OCI-LY3 (cell line): ENCODE measurements around the gene SH3GL3.

ENCODE experiments used
- H2AFZ ChIP-seq: fragments of 200-600, 300-600 bp; shearing (Covaris generic); 2 replicates; pipeline ENCODE4 v1.6.0; 2014; ENCODE audit warnings: antibody characterized with exemption, low read depth, low read length
- H3K27ac ChIP-seq: fragments of 200-600, 300-600 bp; sonication (generic); 2 replicates; pipeline ENCODE4 v1.5.1; 2014; ENCODE audit warnings: mild to moderate bottlenecking, low read length, moderate library complexity, mixed read lengths
- H3K27me3 ChIP-seq: fragments of 200-600, 300-600 bp; sonication (generic); 2 replicates; pipeline ENCODE4 v1.6.1; 2014; ENCODE audit warnings: low read depth, low read length, mixed read lengths
- H3K36me3 ChIP-seq: fragments of 200-600, 300-600 bp; sonication (generic); replicated peaks from 2 replicates; pipeline ENCODE3; 2014; ENCODE audit warnings: low read depth, low read length, mixed read lengths
- H3K4me1 ChIP-seq: fragments of 300-600, 200-600 bp; sonication (generic); 2 replicates; pipeline ENCODE4 v1.6.1; 2014; ENCODE audit warnings: low read length, mixed read lengths
- H3K4me2 ChIP-seq: fragments of 200-600, 300-600 bp; sonication (generic); 2 replicates; pipeline ENCODE4 v1.6.1; 2014; ENCODE audit warnings: low read length, mixed read lengths
- H3K4me3 ChIP-seq: fragments of 300-600, 200-600 bp; sonication (generic); 2 replicates; pipeline ENCODE4 v1.5.1; 2014; ENCODE audit warnings: antibody characterized with exemption, mild to moderate bottlenecking, low read length, moderate library complexity
- H3K79me2 ChIP-seq: fragments of 300-600, 200-600 bp; shearing (Covaris generic); 2 replicates; pipeline ENCODE4 v1.6.1; 2014; ENCODE audit warnings: mild to moderate bottlenecking, low read length, mixed read lengths
- H3K9ac ChIP-seq: fragments of 300-600, 200-600 bp; shearing (Covaris generic); 2 replicates; pipeline ENCODE4 v1.6.0; 2014; ENCODE audit warnings: mild to moderate bottlenecking, low read length, moderate library complexity
- H3K9me3 ChIP-seq: fragments of 200-600, 300-600 bp; shearing (Covaris generic); 2 replicates; pipeline ENCODE4 v1.6.1; 2014; ENCODE audit warnings: low read length, mixed read lengths; ENCODE audit not compliant: insufficient read depth
- H4K20me1 ChIP-seq: fragments of 200-600, 300-600 bp; sonication (generic); 2 replicates; pipeline ENCODE4 v1.6.1; 2016; ENCODE audit warnings: low read length, mixed read lengths; ENCODE audit not compliant: insufficient read depth
- CTCF ChIP-seq: fragments of 200-600, 300-600 bp; sonication (generic); IDR thresholded peaks from 2 replicates; pipeline ENCODE4 v1.5.1; 2014; ENCODE audit warnings: antibody characterized with exemption, low read length, low read depth
- EZH2phosphoT487 ChIP-seq: fragments of 200-600 bp; shearing (Covaris generic); IDR thresholded peaks from 2 replicates; pipeline ENCODE4 v1.6.1; 2018; ENCODE audit warnings: antibody characterized with exemption, mixed run types, low read depth

The SH3GL3 gene

GRCh38 chr15:83516935-83517334, 69.8 kb downstream of the SH3GL3 start:
- H3K4me3 ChIP-seq, result no peak overlapping the region
- no peaks in the 10 kb centered on the region for H3K79me2 ChIP-seq
- no peak overlapping the region for H3K27ac ChIP-seq
- no peaks in the 10 kb centered on the region for H4K20me1 ChIP-seq
- no peak overlapping the region for H3K4me2 ChIP-seq
- no peaks in the 10 kb centered on the region for H3K9me3 ChIP-seq
- H3K9ac ChIP-seq, result no peak overlapping the region
- no peaks in the 10 kb centered on the region for H3K36me3 ChIP-seq
- no peak overlapping the region for H2AFZ ChIP-seq
- no peak for TF ChIP-seq EZH2phosphoT487
- no peak for TF ChIP-seq CTCF
- peaks cover 7% of the 10 kb centered on the region; the same call in 1 of the 2 replicates for H3K4me1 ChIP-seq
- peaks cover 37% of the 10 kb centered on the region for H3K27me3 ChIP-seq

DNA sequence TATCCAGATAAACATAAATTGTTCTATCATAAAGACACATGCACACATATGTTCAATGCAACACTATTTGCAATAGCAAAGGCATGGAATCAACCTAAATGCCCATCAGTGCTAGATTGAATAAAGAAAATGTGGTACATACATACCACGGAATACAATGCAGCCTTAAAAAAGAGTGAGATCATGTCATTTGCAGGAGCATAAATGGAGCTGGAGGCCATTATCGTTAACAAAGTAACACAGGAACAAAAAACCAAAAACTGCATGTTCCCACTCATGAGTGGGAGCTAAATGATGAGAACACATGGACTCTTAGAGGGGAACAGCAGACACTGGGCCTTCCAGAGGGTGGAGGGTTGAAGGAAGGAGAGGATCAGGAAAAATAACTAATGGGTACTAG, 79.2 kb downstream of the SH3GL3 start:
- peaks cover 16% of the 10 kb centered on the region for H3K9me3 ChIP-seq
- no peak overlapping the region for H3K4me3 ChIP-seq
- no peak overlapping the region for H3K27ac ChIP-seq
- H3K4me2 ChIP-seq, result no peak overlapping the region
- no peaks in the 10 kb centered on the region for H3K36me3 ChIP-seq
- no peak overlapping the region for H2AFZ ChIP-seq
- H3K27me3 ChIP-seq, result peaks cover 31% of the 10 kb centered on the region
- no peaks in the 10 kb centered on the region for H3K4me1 ChIP-seq
- H4K20me1 ChIP-seq, result no peaks in the 10 kb centered on the region
- H3K79me2 ChIP-seq, result no peaks in the 10 kb centered on the region
- TF ChIP-seq CTCF (no peak), EZH2phosphoT487 (no peak)
- H3K9ac ChIP-seq, result no peak overlapping the region

DNA sequence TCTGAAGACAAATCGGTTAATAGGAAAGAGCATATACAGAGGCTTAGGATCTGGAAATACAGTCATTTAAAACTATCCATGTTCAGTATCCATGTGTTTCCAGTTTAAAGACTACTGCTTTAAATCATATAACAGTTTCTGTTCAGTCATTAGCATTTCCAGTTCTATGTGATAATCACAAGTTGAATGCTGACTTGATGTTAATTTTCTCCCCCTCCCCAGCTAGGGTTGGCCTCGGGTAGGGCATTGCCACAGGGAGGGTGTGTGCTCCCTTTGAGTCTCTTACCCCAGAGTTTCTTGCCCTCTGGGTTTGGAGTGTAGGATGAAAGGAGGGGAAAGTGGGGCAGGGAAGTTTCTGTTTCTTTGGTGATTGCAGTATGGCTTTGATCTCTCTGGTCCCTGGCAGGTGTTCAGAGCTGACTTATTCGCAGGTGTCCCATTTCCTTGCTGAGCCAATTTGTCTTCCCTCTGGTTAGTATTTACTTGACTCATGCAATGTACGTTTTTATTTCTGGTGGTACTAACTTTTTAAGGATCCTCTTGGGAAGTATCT, 86.3 kb downstream of the SH3GL3 start:
- peaks cover 8% of the 10 kb centered on the region for H3K9me3 ChIP-seq
- no peak overlapping the region for H3K4me3 ChIP-seq
- no peaks in the 10 kb centered on the region for H3K27me3 ChIP-seq
- no peaks in the 10 kb centered on the region for H4K20me1 ChIP-seq
- no peaks in the 10 kb centered on the region for H3K36me3 ChIP-seq
- H3K79me2 ChIP-seq, result no peaks in the 10 kb centered on the region
- H3K27ac ChIP-seq, result no peak overlapping the region
- H3K9ac ChIP-seq, result no peak overlapping the region
- TF ChIP-seq CTCF, result no peak
- TF ChIP-seq EZH2phosphoT487, result no peak
- no peak overlapping the region for H3K4me2 ChIP-seq
- H2AFZ ChIP-seq, result no peak overlapping the region
- no peaks in the 10 kb centered on the region for H3K4me1 ChIP-seq

GRCh38 chr15:83537606-83538005, 90.5 kb downstream of the SH3GL3 start:
- H2AFZ ChIP-seq, result no peak overlapping the region
- no peaks in the 10 kb centered on the region for H3K4me1 ChIP-seq
- H3K36me3 ChIP-seq, result no peaks in the 10 kb centered on the region
- TF ChIP-seq EZH2phosphoT487, result no peak
- no peak overlapping the region for H3K4me3 ChIP-seq
- H3K9me3 ChIP-seq, result no peaks in the 10 kb centered on the region
- no peak overlapping the region for H3K27ac ChIP-seq
- peaks cover 5% of the 10 kb centered on the region; the same call in 1 of the 2 replicates for H3K27me3 ChIP-seq
- H3K4me2 ChIP-seq, result no peak overlapping the region
- H3K9ac ChIP-seq, result no peak overlapping the region
- no peaks in the 10 kb centered on the region for H4K20me1 ChIP-seq
- no peaks in the 10 kb centered on the region for H3K79me2 ChIP-seq

DNA sequence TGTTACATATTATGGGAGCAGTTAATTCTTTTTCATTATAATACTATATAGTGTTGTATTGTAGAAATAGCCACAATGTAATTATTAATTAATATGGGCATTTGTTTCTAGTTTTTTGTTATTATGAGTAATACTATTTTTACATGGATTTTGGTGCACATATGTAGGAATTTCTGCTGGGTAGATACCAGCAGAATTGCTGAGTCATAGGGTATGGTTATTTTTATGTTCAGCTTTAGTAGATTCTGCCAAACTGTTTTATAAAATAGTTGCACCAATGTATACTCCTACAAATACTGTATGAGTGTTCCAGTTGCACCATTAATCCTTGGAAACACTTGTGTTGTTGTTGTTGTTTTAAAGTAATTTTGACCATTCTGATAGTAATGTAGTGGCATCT, 91.5 kb downstream of the SH3GL3 start:
- Histone ChIP-seq H3K9me3 (no peaks in the 10 kb centered on the region), H2AFZ (no peak overlapping the region), H3K4me1 (no peaks in the 10 kb centered on the region), H3K79me2 (no peaks in the 10 kb centered on the region), H3K4me2 (no peak overlapping the region), H3K4me3 (no peak overlapping the region), H3K9ac (no peak overlapping the region), H3K27me3 (peaks cover 13% of the 10 kb centered on the region; the same call in 1 of the 2 replicates), H3K27ac (no peak overlapping the region), H3K36me3 (no peaks in the 10 kb centered on the region), H4K20me1 (no peaks in the 10 kb centered on the region)
- TF ChIP-seq CTCF (no peak), EZH2phosphoT487 (no peak)
